Subcutaneous adipose tissue (tissue), 4 donors: ENCODE measurements around the gene CORO6. TPM values are rescaled to one million over a fixed set of nuclear protein-coding genes. Genes with fewer than 3 reads are reported as not detected.

Source experiments
- CTCF ChIP-seq: fragments of 450-650 bp; IDR thresholded peaks from one replicate; pipeline ENCODE4 v1.5.1; 2016; ENCODE audit warnings: low read depth, mild to moderate bottlenecking, control low read depth, antibody characterized with exemption, moderate library complexity
- total RNA-seq, 4 donors: library from RNA; depleted of rRNA; stranded (reverse); fragments of >200 nt; gene quantifications; one replicate each; pipeline ENCODE4 v1.1.0, GENCODE V29; 2016

CORO6 gene
- total RNA-seq, 4 donors from 2014 or later = 9.3 to 39.6 (median 32.4) TPM

DNA sequence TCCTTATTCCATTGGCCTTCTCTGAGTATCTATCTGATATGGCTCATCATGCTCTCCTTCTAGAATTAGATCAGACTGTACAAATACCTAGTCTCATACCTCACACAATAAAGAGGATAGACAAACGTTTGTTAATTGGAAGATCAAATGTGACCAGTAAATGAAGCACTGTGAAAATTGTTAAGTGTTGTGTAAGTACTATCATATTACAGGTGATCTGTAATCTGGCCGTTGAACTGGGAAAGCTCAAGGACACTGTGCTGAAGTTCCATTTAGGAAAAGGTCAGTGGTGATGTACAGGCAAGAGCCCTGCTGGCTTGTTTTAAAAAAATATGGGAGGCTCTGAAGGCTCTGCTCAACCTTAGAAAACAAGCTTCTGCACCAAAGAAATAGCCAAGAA is 38.5 kb upstream of the CORO6 start:
- TF ChIP-seq CTCF = no peak

DNA sequence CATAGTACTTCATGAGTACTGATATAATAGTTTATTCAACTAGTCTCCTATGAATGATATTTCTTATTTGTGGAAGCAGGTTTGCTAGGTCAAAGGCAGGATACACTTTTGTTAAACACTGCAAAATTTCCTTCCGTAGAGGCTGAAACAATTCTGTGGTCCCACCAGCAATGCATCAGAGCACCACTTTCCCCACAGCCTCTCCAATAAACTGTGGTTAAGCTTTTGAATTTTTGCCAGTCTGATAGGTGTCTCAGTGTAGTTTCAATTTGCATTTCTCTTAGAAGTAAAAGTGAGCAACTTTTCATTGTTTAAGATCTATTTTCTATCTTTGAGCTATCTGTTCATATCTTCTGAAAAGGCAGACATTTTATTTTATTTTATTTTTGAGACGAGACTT is 36.4 kb upstream of the CORO6 start:
- no peak for TF ChIP-seq CTCF

GRCh38 chr17:29655323-29655722 is 32.6 kb upstream of the CORO6 start:
- no peak for TF ChIP-seq CTCF

- TF ChIP-seq CTCF = no peak
Observed at GRCh38 chr17:29653995-29654714, 31.4 kb upstream of the CORO6 start.

DNA sequence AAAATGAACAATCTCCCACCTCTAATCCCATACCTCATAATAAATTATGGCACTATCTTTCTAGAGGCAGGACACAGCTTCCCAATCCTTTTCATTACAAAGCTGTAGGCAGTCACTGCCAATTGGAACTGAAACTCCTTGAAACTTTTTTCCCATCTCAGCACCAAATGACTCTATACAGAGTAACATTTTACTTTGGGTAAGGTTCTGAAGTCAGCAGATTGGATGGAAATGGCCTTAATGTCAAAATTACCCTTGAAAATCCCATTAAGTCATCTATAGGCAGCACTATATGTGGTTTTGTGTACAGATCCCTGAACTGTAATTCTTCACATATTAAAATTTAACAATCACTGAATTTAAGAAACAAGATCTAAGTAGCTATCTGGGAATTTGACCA is 30.3 kb upstream of the CORO6 start:
- TF ChIP-seq CTCF = no peak

DNA sequence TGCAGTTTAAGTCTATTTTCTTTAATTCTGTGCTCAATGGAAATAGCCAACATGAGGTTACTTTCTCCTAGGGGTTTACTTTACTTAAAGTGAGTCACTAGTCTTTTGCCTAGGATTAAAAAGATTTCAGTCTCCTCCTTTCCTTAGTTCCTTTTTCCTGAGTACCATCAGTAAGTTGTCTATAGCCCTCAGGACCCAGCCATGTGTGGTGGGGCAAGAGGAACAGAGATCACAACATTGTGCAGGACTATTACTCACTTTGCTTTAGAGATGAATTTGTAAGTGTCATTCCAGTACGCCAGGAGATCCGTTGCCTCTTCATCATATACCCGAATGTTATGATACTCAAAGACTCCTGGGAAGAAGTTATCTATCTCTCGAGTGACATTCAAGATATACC is 27.7 kb upstream of the CORO6 start:
- TF ChIP-seq CTCF = no peak

- no peak for TF ChIP-seq CTCF
Observed at GRCh38 chr17:29649359-29649758, 26.6 kb upstream of the CORO6 start.
